Ishikawa (cell line): ENCODE results near the gene GNB5.

Source experiments
- CEBPB ChIP-seq: IDR thresholded peaks from 2 replicates; pipeline ENCODE4 v1.6.1; 2012
- CREB1 ChIP-seq: IDR thresholded peaks from 2 replicates; pipeline ENCODE4 v1.6.1; 2012; ENCODE audit warnings: low read depth
- EP300 ChIP-seq: IDR thresholded peaks from 2 replicates; pipeline ENCODE4 v1.6.1; 2012; ENCODE audit warnings: borderline replicate concordance
- FOXM1 ChIP-seq: IDR thresholded peaks from 2 replicates; pipeline ENCODE4 v1.6.1; 2012; ENCODE audit warnings: low read depth, borderline replicate concordance
- MAX ChIP-seq: IDR thresholded peaks from 2 replicates; pipeline ENCODE4 v1.6.1; 2012
- RAD21 ChIP-seq: IDR thresholded peaks from 2 replicates; pipeline ENCODE4 v1.6.1; 2012; ENCODE audit warnings: low read depth
- REST ChIP-seq: IDR thresholded peaks from 2 replicates; pipeline ENCODE4 v1.6.1; 2012; ENCODE audit warnings: low read depth, mild to moderate bottlenecking
- TAF1 ChIP-seq: IDR thresholded peaks from 2 replicates; pipeline ENCODE4 v1.6.1; 2012; ENCODE audit warnings: low read depth, mild to moderate bottlenecking
- TEAD4 ChIP-seq: IDR thresholded peaks from 2 replicates; pipeline ENCODE4 v1.6.1; 2012
- USF1 ChIP-seq: IDR thresholded peaks from 2 replicates; pipeline ENCODE4 v1.6.1; 2012
- YY1 ChIP-seq: IDR thresholded peaks from 2 replicates; pipeline ENCODE4 v1.6.1; 2012; ENCODE audit warnings: low read depth

GRCh38 chr15:52162260-52162659 lies 28.9 kb downstream of the GNB5 start:
- TF ChIP-seq USF1 (no peak), EP300 (no peak), CEBPB (no peak), RAD21 (no peak), MAX (no peak), TEAD4 (no peak), TAF1 (no peak), FOXM1 (no peak), YY1 (no peak), CREB1 (no peak), REST (no peak)
